Sigmoid colon (tissue), 7 donors: ENCODE measurements around the gene ZNF672. TPM values are rescaled to one million over a fixed set of nuclear protein-coding genes. Genes with fewer than 3 reads are reported as not detected.
A peak's percentile ranks its signal among the peaks of the same experiment; 100 is the strongest.
"Not testable (repeated sequence)": the region's sequence is repeated elsewhere in the genome, so short reads cannot be mapped to it uniquely, and the experiment has no call there.

Experiments
- DNase-seq: peaks from one replicate; pipeline ENCODE4 v3.0.0-alpha.2; 2019
- H3K27ac ChIP-seq, 4 donors: fragments of 200-600 bp; sonication (generic); one replicate each; pipeline ENCODE4 v1.5.1; 2016 to 2019; ENCODE audit warnings: mild to moderate bottlenecking in 1 of 4
- H3K27me3 ChIP-seq, 3 donors: fragments of 200-600 bp; sonication (generic); one replicate each; pipeline ENCODE4 v1.5.1; 2019; ENCODE audit warnings: mild to moderate bottlenecking in 1 of 3
- H3K36me3 ChIP-seq, 4 donors: fragments of 200-600 bp; sonication (generic); one replicate each; pipeline ENCODE4 v1.5.1; 2016 to 2019
- H3K4me1 ChIP-seq, 4 donors: fragments of 200-600 bp; sonication (generic); one replicate each; pipeline ENCODE4 v1.5.1; 2017 to 2019
- H3K4me3 ChIP-seq, 4 donors: fragments of 200-600 bp; sonication (generic); one replicate each; pipeline ENCODE4 v1.5.1; 2017 to 2019; ENCODE audit warnings: mild to moderate bottlenecking in 2 of 4, moderate library complexity in 1 of 4
- H3K9me3 ChIP-seq, 4 donors: fragments of 200-600 bp in 3 of 4; sonication (generic) in 3 of 4; one replicate each; pipeline versions ENCODE4 v1.5.1 to v1.6.1; 2013 to 2019
- CTCF ChIP-seq, 4 experiments: fragments of 450-650 bp in 3 of 4; fragments of 200-600 bp in 1 of 4; IDR thresholded peaks; one replicate each; pipeline ENCODE4 v1.5.1; 2016 to 2019; ENCODE audit warnings: antibody characterized with exemption in 4 of 4, mild to moderate bottlenecking in 3 of 4, moderate library complexity in 2 of 4
- EP300 ChIP-seq, 4 donors: sonication (generic); formaldehyde crosslinking; IDR thresholded peaks; one replicate each; pipeline ENCODE4 v1.6.1; 2017; ENCODE audit warnings: antibody characterized with exemption in 4 of 4
- POLR2A ChIP-seq, 2 donors: fragments of 450-650 bp; IDR thresholded peaks; one replicate each; pipeline ENCODE4 v1.6.1; 2016; ENCODE audit warnings: antibody characterized with exemption in 2 of 2, mild to moderate bottlenecking in 2 of 2, moderate library complexity in 2 of 2
- POLR2AphosphoS5 ChIP-seq, 4 donors: sonication (generic); formaldehyde crosslinking; IDR thresholded peaks; one replicate each; pipeline ENCODE4 v1.6.1; 2017; ENCODE audit warnings: antibody characterized with exemption in 4 of 4
- WGBS, 2 donors: extraction: QIAGEN DNeasy Blood & Tissue Kit; methylation state at CpG; one replicate each; pipeline ENCODE4 v1.1.7; 2013; 5-methylcytosine and 5-hydroxymethylcytosine counted together
- intact Hi-C: fragments of 100-400 bp; cut with DNase I; formaldehyde crosslinking; loops from one replicate; pipeline ENCODE4 v1.15.1; 2023
- polyA plus RNA-seq, 3 donors: library from polyadenylated mRNA; stranded (reverse); fragments of 200-250 nt; gene quantifications; one replicate each; pipeline ENCODE4 v1.2.3, GENCODE V29; 2013
- total RNA-seq, 4 donors: library from RNA; depleted of rRNA; stranded (reverse); fragments of >200 nt; gene quantifications; one replicate each; pipeline ENCODE4 v1.1.0, GENCODE V29; 2016
- donor health status: healthy with polysubstance abuse.
- donor health status: Bipolar disorder and iron deficiency.
- donor health status: healthy.

ZNF672 gene
- total and polyA plus RNA-seq, 7 donors, result 14.4 to 31.1 (median 21.4) TPM

GRCh38 chr1:248873409-248873992 is 35.5 kb downstream of the ZNF672 start:
- no peaks in the 10 kb centered on the region for H3K36me3 ChIP-seq
- H3K4me1 ChIP-seq, result peaks cover 0 to 7% (median 3%) of the 10 kb centered on the region in 4 donors
- peak; percentile 18 to 42 for TF ChIP-seq POLR2A (IDR thresholded peaks at IDR 0.05)
- no peak for TF ChIP-seq EP300 (IDR thresholded peaks at IDR 0.05)
- TF ChIP-seq POLR2AphosphoS5 (IDR thresholded peaks at IDR 0.05), result peak; percentile 59 to 79 (median 69)
- no peak for TF ChIP-seq CTCF (IDR thresholded peaks at IDR 0.05)
- WGBS, 2 donors, result 0% methylated on average over 41 of the region's 41 CpGs
- intact Hi-C loops, result loop anchor here (1.0 to 2.0 kb wide), 2 partner anchors 15 to 35 kb away; partner anchors contain the start of genes ZNF672 and ZNF692
- H3K4me3 ChIP-seq, result peak overlapping the region; percentile 44 to 64 (median 58)
- DNase-seq, result peak; percentile 97
- peak overlapping the region; percentile 93 to 96 (median 96) for H3K27ac ChIP-seq
- H3K9me3 ChIP-seq, result no peaks in the 10 kb centered on the region
- no peaks in the 10 kb centered on the region for H3K27me3 ChIP-seq

- peak; percentile 87 for DNase-seq
- Histone ChIP-seq H3K4me3 (peak overlapping the region; percentile 44 to 64 (median 58)), H3K36me3 (no peaks in the 10 kb centered on the region), H3K4me1 (peaks cover 0 to 7% (median 3%) of the 10 kb centered on the region in 4 donors), H3K27me3 (no peaks in the 10 kb centered on the region), H3K9me3 (no peaks in the 10 kb centered on the region), H3K27ac (peak overlapping the region; percentile 93 to 96 (median 96))
- intact Hi-C loops, result loop anchor here (1.0 to 2.0 kb wide), 4 partner anchors 15 to 47 kb away; partner anchors contain the start of genes PGBD2, ZNF672 and ZNF692
- 2 to 4% methylated on average over 23 of the region's 23 CpGs for WGBS, 2 donors
- no peak for TF ChIP-seq CTCF (IDR thresholded peaks at IDR 0.05)
- no peak for TF ChIP-seq POLR2A (IDR thresholded peaks at IDR 0.05)
- TF ChIP-seq EP300 (IDR thresholded peaks at IDR 0.05), result no peak
- TF ChIP-seq POLR2AphosphoS5 (IDR thresholded peaks at IDR 0.05), result no peak
Observed at GRCh38 chr1:248873993-248874533, 36.0 kb downstream of the ZNF672 start.

- intact Hi-C loops, result no loop called here
- no peak overlapping the region for H3K4me3 ChIP-seq
- no peaks in the 10 kb centered on the region for H3K36me3 ChIP-seq
- no peak for TF ChIP-seq CTCF (IDR thresholded peaks at IDR 0.05)
- TF ChIP-seq EP300 (IDR thresholded peaks at IDR 0.05), result no peak
- no peak for TF ChIP-seq POLR2A (IDR thresholded peaks at IDR 0.05)
- TF ChIP-seq POLR2AphosphoS5 (IDR thresholded peaks at IDR 0.05), result no peak
- no peaks in the 10 kb centered on the region for H3K9me3 ChIP-seq
- no peaks in the 10 kb centered on the region for H3K27me3 ChIP-seq
- DNase-seq, result no peak
- no peak overlapping the region for H3K27ac ChIP-seq
- no peaks in the 10 kb centered on the region for H3K4me1 ChIP-seq
- 89 to 93% methylated on average over 1 of the region's 1 CpG for WGBS, 2 donors
Observed at GRCh38 chr1:248881261-248881660, 43.2 kb downstream of the ZNF672 start.

GRCh38 chr1:248882427-248882826 is 44.4 kb downstream of the ZNF672 start:
- H3K4me1 ChIP-seq, DNase-seq, H3K4me3 ChIP-seq, H3K9me3 ChIP-seq, intact Hi-C loops, H3K27me3 ChIP-seq, H3K27ac ChIP-seq, H3K36me3 ChIP-seq: not testable (repeated sequence)
- 71 to 79% methylated on average over 7 of the region's 7 CpGs for WGBS, 2 donors

GRCh38 chr1:248884632-248885295 is 46.7 kb downstream of the ZNF672 start:
- Histone ChIP-seq H3K36me3 (no peaks in the 10 kb centered on the region), H3K4me1 (no peaks in the 10 kb centered on the region), H3K9me3 (no peaks in the 10 kb centered on the region), H3K27ac (no peak overlapping the region), H3K4me3 (no peak overlapping the region), H3K27me3 (no peaks in the 10 kb centered on the region)
- no peak for TF ChIP-seq EP300 (IDR thresholded peaks at IDR 0.05)
- no peak for TF ChIP-seq POLR2A (IDR thresholded peaks at IDR 0.05)
- no peak for TF ChIP-seq POLR2AphosphoS5 (IDR thresholded peaks at IDR 0.05)
- TF ChIP-seq CTCF (IDR thresholded peaks at IDR 0.05), result no peak
- WGBS, 2 donors, result 37 to 71% methylated on average over 1 of the region's 1 CpG
- intact Hi-C loops, result no loop called here
- DNase-seq, result no peak
